ENCODE data around the gene SLC35F3. TPM values are rescaled to one million over a fixed set of nuclear protein-coding genes. Genes with fewer than 3 reads are reported as not detected.
"Not testable (repeated sequence)": the region's sequence is repeated elsewhere in the genome, so short reads cannot be mapped to it uniquely, and the experiment has no call there.

SLC35F3 gene
- not detected for total RNA-seq
- long read RNA-seq, donor 1 = 0 reads
- long read RNA-seq, donor 2 = 0 reads

GRCh38 chr1:233904633-233905415, at the start of gene SLC35F3:
Gene SLC35F3 (plus strand): TSS chr1:233904676.
- intact Hi-C loops (cut with DNase I) = loop anchor here in 1 of 2 donors (5.0 kb wide), 1 partner anchor 1008 kb away; no protein-coding TSS in a partner anchor

DNA sequence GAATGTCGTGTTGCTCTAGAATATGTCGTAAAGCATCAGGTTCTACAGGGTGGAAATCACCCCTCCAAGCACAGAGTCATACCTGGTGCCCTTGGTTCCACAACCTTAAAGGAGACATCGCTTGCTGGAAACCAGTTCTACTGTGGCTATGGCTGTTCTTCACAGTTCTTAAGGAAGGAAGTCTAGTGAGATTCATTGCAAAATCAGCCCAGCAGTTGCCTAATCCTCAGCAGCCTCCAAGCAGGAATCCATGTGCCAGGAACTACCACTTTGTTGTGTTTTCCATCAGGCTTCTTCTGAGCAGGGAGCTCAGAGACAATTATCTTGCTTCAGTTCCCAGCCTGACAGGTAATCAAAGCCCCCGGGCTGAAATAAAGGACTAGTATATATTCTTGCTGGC, 45.0 kb upstream of the SLC35F3 start:
- intact Hi-C loops (cut with DNase I) = no loop called here
- DNase-seq (ENCODE audit: low spot score) = no peak

More at GRCh38 chr1:233904633-233905415, at the start of gene SLC35F3:
- DNase-seq (ENCODE audit: low spot score) = peak; percentile 77

DNA sequence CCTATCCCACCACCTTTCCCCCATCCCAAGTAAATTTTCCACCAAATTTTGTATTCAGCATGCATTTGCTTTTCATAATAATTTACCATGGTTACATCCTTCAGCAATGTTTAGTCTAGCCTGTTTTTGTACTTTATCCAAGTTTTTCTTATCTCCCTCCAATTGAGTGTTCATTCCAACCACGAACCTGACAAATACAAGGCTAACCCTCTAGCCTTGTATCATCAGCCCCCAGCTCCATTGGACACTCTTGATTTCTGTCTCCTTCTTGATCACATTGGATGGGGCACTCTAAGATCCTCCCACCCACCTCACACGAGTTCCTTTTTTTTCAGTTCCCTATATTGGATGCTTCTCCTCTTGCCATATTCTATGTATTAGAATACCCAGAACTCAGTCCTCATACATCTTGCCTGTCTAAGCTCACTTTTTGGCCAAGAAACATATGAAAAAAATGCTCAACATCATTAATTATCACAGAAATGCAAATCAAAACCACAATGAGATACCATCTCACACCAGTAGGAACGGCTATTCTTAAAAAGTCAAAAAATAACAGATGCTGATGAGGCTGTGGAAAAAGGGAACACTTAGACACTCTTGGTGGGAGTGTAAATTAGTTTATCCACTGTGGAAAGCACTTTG, 40.5 kb upstream of the SLC35F3 start:
- intact Hi-C loops (cut with DNase I) = no loop called here
- DNase-seq (ENCODE audit: low spot score) = no peak

GRCh38 chr1:233864578-233864977, 39.9 kb upstream of the SLC35F3 start:
- intact Hi-C loops (cut with DNase I) = no loop called here

DNA sequence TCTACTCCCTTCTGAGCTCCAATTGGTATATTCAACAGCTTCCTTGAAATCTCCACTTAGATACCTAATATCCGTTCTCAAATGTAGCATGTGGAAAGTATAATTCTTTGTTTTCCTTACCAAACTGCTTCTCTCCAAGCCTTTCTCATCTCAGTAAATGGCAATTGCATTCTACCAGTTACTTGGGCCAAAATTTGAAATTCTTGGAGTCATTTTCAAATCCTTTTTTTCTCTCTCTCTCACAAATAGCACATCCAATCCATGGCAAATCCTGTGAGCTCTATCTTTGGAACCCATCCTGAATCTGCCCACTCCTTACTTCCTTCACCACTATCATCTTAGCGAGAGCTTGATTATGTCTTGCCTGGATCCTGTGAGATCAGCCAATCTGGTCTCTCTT, 39.3 kb upstream of the SLC35F3 start:
- no peak for DNase-seq (ENCODE audit: low spot score)
- intact Hi-C loops (cut with DNase I) = no loop called here

More at GRCh38 chr1:233864578-233864977, 39.9 kb upstream of the SLC35F3 start:
- no peak for DNase-seq (ENCODE audit: low spot score)

DNA sequence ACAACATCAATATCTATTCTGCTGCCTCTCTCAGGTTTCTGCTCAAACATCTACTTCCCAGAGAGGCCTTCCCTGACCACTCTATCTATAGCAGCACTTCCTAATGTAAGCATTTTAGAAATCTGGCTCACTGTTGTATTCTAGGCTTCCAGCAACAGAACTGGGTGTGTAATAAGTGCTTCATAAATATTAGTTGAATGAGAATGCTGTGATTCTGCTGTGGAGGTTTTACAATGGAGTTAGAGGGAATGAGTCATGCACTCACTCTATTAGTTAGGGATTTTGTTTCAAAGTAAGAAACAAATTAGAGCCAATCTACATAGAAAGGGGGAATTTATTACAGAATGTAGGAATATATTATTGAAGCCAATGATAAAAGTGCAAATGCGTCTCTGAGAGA, 38.6 kb upstream of the SLC35F3 start:
- intact Hi-C loops (cut with DNase I) = loop anchor here in 1 of 2 donors (2.0 kb wide), 1 partner anchor 75 kb away; no protein-coding TSS in a partner anchor

DNA sequence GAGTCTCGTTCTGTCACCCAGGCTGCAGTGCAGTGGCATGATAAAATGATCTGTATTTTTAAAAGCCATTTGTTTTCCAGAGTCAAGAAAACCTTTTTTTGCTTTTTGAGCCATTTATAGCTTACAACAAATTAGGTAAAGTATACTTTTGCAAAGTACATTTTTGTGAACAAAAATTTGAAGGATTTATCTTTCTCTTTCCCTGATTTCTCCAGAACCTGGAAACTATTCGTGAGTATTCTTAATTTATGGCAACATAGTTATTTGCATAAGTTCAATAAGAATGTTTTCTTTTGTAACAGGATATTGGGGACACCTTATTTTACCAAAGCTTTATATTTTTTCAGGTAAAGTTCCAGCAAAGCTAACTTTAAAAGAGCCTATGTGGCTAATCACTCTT, 37.4 kb upstream of the SLC35F3 start:
- intact Hi-C loops (cut with DNase I) = loop anchor here in 1 of 2 donors (2.0 kb wide), 1 partner anchor 74 kb away; no protein-coding TSS in a partner anchor
- DNase-seq (ENCODE audit: low spot score) = no peak

More for the DNA sequence above, 38.6 kb upstream of the SLC35F3 start:
- DNase-seq (ENCODE audit: low spot score) = no peak

DNA sequence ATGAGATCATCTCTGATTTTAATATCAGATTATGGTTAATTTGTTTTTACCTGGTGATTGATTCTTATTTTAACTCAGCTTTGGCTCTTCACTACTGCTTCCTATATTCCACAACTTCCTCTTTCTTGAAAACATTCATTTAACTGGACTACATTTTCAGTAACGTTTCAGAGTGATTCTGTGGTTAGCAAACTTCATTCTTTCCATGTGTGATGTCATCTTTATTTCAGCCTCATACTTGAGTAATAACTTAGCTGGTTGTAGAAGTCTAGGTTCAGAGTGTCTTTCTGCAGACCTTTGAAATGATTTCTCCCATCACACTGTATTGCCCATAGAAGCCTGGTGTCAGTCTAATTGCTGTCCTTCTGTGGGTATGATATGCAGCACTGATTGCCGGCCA, 36.0 kb upstream of the SLC35F3 start:
- intact Hi-C loops (cut with DNase I) = no loop called here
- DNase-seq (ENCODE audit: low spot score) = no peak

DNA sequence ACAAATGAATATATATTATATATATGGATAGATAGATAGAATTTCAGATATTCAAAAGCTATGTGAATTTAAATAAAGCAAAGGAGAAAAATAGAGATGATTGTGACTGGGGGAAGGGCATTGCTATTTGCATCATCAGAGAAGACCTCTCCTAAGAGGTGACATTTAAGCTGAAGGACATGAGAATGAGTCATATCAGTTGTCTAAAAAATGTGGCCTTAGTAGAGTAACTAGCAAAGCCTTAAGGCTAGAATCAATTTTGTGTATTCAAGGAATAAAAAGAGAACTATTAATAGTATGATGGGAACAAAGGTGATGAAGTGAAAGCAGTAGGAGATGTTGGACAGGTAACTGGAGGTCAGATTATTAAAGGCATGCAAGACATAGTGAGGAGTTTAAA, 34.8 kb upstream of the SLC35F3 start:
- DNase-seq (ENCODE audit: low spot score) = no peak
- intact Hi-C loops (cut with DNase I) = loop anchor here in 1 of 2 donors (1.0 kb wide), 1 partner anchor 10 kb away; no protein-coding TSS in a partner anchor

DNA sequence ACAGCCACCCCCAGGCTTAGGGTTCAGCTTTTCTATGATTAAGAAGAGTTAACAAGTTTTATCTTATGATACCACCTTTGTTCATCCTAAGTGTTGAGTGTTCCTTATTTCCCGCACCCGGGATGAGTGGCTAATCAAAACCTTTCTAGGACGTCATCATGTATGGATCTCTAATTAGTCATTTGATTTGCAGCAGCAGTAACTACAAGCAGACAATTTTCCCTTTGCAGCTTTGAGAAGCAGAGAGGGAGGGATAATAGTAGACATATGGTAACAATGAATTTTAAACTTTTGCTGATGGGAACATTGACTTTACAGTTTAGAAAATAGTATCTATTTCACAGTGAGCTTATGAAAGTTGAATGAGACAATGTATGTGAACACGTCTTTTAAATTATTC, 30.8 kb upstream of the SLC35F3 start:
- DNase-seq (ENCODE audit: low spot score) = no peak
- intact Hi-C loops (cut with DNase I) = no loop called here

DNA sequence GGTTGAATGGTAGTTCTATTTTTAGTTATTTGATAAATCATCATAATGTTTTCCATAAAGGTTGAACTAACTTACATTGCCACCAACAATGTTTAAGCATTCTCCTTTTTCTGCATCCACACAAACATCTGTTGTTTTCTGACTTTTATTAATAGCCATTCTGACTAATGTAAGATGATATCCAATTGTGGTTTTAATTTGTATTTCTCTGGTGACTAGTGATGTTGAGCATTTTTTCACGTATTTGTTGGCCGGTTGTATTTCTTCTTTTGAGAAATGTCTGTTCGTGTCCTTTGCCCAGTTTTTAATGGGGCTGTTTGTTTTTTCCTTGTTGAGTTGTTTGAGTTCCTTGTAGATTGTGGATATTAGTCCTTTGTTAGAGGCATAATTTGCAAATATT, 24.6 kb upstream of the SLC35F3 start:
- DNase-seq (ENCODE audit: low spot score) = no peak

GRCh38 chr1:233883671-233884070, 20.8 kb upstream of the SLC35F3 start:
- DNase-seq (ENCODE audit: low spot score) = no peak
- intact Hi-C loops (cut with DNase I) = no loop called here

More for the DNA sequence above, 24.6 kb upstream of the SLC35F3 start:
- intact Hi-C loops (cut with DNase I) = loop anchor here in 1 of 2 donors (1.0 kb wide), 1 partner anchor 10 kb away; no protein-coding TSS in a partner anchor

GRCh38 chr1:233884461-233885151, 19.9 kb upstream of the SLC35F3 start:
- no peak for DNase-seq (ENCODE audit: low spot score)
- intact Hi-C loops (cut with DNase I) = no loop called here

DNA sequence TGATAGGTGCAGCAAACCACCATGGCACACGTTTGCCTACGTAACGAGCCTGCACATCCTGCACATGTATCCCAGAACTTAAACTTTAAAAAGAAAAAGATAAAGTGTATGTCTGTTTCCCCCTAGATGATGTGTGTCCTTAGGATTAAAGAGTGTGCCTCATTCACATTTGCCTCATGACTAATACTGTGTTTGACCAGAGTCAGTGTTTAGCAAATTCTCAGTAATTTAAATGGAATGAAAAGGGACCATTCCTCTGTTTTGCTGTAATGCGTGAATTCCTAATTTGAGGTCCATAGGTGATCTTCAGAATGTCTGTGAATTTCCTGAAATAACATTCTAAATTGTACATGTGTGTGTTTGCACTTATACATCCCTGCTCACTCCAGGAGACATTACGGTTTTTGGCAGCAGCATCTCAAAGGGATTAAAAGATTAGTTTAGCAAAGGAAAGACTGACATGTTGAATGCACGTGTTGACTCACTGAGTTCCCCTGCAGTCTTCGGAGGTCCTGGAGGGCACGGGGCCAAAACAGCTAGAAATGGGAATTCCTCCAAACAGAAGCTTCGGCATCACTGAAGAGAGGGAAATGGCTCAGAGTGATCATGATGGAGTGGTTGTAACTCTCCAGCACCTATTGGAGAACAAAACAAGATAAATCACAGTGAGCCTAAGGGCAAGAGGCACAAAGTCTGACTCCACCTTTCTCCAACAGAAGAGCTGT, 19.1 kb upstream of the SLC35F3 start:
- DNase-seq (ENCODE audit: low spot score) = no peak
- intact Hi-C loops (cut with DNase I) = no loop called here

DNA sequence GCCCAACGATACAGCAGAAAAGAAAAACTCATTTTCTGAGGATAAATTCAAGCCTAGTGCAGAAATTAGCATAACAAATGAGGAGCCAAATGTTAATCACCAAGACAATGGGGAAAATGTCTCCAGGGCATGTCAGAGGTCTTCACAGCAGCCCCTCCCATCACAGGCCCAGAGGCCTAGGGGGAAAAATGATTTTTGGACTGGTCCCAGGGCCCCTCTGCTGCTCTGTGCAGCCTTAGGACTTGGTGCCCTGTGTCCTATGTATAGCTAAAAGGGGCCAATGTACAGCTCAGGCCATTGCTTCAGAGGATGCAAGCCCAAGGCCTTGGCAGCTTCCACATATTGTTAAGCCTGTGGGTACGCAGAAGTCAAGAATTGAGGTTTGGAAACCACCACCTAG, 13.3 kb upstream of the SLC35F3 start:
- DNase-seq (ENCODE audit: low spot score); intact Hi-C loops (cut with DNase I): not testable (repeated sequence)

DNA sequence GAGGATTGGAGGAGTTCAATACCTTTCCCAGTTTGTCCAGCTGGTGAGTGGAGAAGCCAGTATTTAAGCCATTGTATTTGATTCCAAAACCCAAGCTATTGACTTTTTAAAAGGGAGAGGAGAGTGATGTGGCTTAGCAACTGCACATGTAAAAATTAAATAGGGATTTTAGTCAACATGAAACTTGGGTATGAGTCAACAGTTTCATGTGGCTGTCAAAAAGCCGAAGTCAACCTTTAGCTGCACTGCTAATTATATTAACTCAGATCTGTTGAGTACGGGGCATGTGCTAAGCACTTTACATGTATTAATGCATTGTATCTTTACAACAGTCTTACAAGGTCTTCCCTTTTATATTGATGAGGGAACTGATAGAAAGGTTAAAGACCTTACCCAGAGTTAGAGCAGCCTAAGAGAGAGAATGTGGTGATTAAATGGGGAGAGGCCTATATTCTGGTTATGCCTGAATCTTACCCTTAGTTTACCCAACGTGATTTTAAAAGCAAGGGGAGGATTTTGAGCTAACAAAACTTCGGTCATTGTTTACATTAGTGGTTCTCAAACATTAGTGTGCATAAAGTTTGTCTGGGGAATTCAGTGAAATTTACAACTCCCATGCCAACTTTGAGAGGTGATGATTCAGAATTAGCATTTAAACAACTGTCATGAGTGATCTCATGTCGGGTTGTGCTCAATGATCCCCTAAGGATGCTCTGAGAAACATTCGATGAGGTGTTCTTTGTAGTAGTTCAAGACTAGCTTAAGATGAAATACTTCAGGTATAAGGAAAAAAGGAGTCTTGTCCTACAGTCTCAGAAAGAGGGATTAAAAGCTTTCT, 6.9 kb upstream of the SLC35F3 start:
- no peak for DNase-seq (ENCODE audit: low spot score)
- intact Hi-C loops (cut with DNase I) = no loop called here

GRCh38 chr1:233901495-233901894, 3.0 kb upstream of the SLC35F3 start:
- intact Hi-C loops (cut with DNase I) = no loop called here

DNA sequence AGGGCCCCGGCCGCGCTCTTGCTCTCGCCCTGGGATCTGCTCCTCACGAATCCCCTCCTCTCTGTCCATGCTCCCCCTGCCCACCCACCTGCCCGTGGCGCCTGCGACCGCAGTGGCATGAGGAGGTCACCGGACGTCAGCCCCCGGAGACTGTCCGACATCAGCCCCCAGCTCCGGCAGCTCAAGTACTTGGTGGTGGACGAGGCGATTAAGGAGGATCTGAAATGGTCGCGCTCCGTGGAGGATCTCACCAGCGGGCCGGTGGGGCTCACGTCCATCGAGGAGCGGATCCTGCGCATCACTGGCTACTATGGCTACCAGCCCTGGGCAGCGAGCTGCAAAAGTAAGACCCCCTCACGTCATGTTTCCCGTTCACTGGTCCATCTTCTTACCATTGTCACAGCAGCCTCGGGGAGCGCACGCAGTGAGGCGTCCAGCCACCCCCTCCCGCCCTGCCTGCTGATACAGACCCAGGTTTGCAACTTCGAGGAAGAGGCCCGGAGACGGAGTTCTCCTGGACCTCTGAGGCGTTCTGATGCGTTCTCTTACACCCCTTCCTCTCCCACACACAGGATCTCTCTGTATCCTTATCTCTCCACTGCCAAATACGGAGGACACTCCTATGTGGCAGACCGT, 1.1 kb downstream of the SLC35F3 start:
- peak; percentile 74 for DNase-seq (ENCODE audit: low spot score)
- intact Hi-C loops (cut with DNase I) = loop anchor here in 1 of 2 donors (5.0 kb wide), 1 partner anchor 1008 kb away; no protein-coding TSS in a partner anchor

More at GRCh38 chr1:233901495-233901894, 3.0 kb upstream of the SLC35F3 start:
- no peak for DNase-seq (ENCODE audit: low spot score)
